Measurements from ENCODE around the gene HBQ1.

DNA sequence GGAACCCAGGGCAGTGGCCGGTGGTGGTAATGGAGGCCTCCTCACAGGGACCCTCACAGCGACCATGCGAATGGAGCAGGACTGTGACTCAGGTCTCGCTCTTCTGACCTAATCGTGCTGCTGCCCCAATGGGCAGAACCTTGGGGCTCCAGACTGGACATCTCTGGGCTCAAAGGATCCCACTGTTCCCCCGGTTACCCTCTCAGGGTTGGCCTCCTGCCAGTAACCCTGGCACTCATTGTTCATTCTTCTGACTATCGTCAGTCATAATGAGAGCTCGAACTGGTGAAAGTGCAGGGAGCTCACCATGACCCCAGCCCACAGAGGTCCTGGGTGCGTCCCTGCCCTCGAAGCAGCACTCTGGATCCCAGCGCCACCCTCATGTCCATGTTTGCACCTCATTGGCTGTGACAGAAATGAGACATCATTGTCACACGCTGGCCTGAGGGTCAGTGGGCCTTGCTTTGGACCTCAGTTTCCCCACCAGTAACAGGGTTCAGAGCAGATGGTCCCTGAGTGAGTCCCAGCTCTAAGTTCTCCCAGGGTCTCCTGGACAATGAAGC lies 37.8 kb upstream of the HBQ1 start:
- TF ChIP-seq, protein P1, sequence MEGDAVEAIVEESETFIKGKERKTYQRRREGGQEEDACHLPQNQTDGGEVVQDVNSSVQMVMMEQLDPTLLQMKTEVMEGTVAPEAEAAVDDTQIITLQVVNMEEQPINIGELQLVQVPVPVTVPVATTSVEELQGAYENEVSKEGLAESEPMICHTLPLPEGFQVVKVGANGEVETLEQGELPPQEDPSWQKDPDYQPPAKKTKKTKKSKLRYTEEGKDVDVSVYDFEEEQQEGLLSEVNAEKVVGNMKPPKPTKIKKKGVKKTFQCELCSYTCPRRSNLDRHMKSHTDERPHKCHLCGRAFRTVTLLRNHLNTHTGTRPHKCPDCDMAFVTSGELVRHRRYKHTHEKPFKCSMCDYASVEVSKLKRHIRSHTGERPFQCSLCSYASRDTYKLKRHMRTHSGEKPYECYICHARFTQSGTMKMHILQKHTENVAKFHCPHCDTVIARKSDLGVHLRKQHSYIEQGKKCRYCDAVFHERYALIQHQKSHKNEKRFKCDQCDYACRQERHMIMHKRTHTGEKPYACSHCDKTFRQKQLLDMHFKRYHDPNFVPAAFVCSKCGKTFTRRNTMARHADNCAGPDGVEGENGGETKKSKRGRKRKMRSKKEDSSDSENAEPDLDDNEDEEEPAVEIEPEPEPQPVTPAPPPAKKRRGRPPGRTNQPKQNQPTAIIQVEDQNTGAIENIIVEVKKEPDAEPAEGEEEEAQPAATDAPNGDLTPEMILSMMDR (IDR thresholded peaks at IDR 0.05): no peak
- no peak for TF ChIP-seq POLR2AphosphoS5 (IDR thresholded peaks at IDR 0.05)
- no peak for TF ChIP-seq POLR2A (IDR thresholded peaks at IDR 0.05)

Measured in prostate gland (tissue), 2 donors.